Uterus (tissue), 2 donors: Measurements from ENCODE around the gene GLDC.

Source experiments
- POLR2A ChIP-seq, 2 donors: fragments of 450-650 bp; IDR thresholded peaks; one replicate each; pipeline ENCODE4 v1.6.1; 2016; ENCODE audit warnings: antibody characterized with exemption in 2 of 2, mild to moderate bottlenecking in 1 of 2, moderate library complexity in 1 of 2
- TF ChIP-seq, protein P1 (sequence below), 4 experiments: fragments of 200-600 bp in 2 of 4; fragments of 450-650 bp in 2 of 4; sonication (generic) in 2 of 4; IDR thresholded peaks; one replicate each; pipeline ENCODE4 v1.5.1; 2016 to 2019; ENCODE audit warnings: antibody characterized with exemption in 4 of 4, mild to moderate bottlenecking in 2 of 4, moderate library complexity in 1 of 4

DNA sequence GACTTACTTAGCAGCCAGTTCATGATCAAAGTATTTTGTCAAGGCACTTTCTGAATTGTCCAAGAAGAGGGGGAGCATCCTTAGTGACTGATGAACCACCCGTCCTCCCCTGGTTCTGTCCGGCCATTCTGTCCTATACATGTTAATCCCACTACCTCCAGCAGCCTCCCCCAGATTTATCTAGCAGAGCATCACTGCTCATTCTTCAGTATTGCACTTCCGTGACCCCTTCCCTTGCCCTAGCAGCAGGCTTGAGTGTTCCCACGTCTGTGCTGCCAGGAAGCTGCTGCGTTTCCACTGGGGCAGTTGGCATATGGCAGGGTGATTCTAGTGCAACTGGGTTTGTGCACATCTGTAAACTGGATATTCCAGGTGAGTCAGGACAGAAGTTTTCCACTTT lies 4.5 kb downstream of the GLDC start:
- TF ChIP-seq, protein P1, sequence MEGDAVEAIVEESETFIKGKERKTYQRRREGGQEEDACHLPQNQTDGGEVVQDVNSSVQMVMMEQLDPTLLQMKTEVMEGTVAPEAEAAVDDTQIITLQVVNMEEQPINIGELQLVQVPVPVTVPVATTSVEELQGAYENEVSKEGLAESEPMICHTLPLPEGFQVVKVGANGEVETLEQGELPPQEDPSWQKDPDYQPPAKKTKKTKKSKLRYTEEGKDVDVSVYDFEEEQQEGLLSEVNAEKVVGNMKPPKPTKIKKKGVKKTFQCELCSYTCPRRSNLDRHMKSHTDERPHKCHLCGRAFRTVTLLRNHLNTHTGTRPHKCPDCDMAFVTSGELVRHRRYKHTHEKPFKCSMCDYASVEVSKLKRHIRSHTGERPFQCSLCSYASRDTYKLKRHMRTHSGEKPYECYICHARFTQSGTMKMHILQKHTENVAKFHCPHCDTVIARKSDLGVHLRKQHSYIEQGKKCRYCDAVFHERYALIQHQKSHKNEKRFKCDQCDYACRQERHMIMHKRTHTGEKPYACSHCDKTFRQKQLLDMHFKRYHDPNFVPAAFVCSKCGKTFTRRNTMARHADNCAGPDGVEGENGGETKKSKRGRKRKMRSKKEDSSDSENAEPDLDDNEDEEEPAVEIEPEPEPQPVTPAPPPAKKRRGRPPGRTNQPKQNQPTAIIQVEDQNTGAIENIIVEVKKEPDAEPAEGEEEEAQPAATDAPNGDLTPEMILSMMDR (IDR thresholded peaks at IDR 0.05) = no peak
- TF ChIP-seq POLR2A (IDR thresholded peaks at IDR 0.05) = no peak
